ENCODE data around the gene COMMD7. TPM values are rescaled to one million over a fixed set of nuclear protein-coding genes. Genes with fewer than 3 reads are reported as not detected.

The COMMD7 gene
- total RNA-seq, 2 donors from 2014 or later: 6.6 to 18.7 TPM

GRCh38 chr20:32656827-32657226 lies 86.4 kb downstream of the COMMD7 start:
- H3K4me3 ChIP-seq: no peak overlapping the region
- H3K27ac ChIP-seq: no peak overlapping the region
- intact Hi-C loops (cut with DNase I): no loop called here
- WGBS, 2 donors: 70 to 93% methylated on average over 1 of the region's 1 CpG
- no peak for DNase-seq
- ATAC-seq: no peak
- H3K27me3 ChIP-seq: no peaks in the 10 kb centered on the region
- H3K36me3 ChIP-seq (replicated peaks in 1 of 2; ENCODE audit: insufficient read depth in 1 of 2, low read depth in 2 of 2): no peaks in the 10 kb centered on the region
- no peaks in the 10 kb centered on the region for H3K9me3 ChIP-seq
- no peak for TF ChIP-seq CTCF (IDR thresholded peaks at IDR 0.05)
- no peak for TF ChIP-seq POLR2A (IDR thresholded peaks at IDR 0.05)
- H3K4me1 ChIP-seq: no peaks in the 10 kb centered on the region

- WGBS, 2 donors: 57 to 61% methylated on average over 2 of the region's 2 CpGs
- intact Hi-C loops (cut with DNase I): no loop called here
- H3K9me3 ChIP-seq: no peaks in the 10 kb centered on the region
- no peak for TF ChIP-seq POLR2A (IDR thresholded peaks at IDR 0.05)
- no peak for TF ChIP-seq CTCF (IDR thresholded peaks at IDR 0.05)
- no peak overlapping the region for H3K4me3 ChIP-seq
- no peak overlapping the region for H3K27ac ChIP-seq
- DNase-seq (no peak), ATAC-seq (no peak)
- H3K27me3 ChIP-seq: no peaks in the 10 kb centered on the region
- H3K36me3 ChIP-seq (replicated peaks in 1 of 2; ENCODE audit: insufficient read depth in 1 of 2, low read depth in 2 of 2): no peaks in the 10 kb centered on the region
- no peaks in the 10 kb centered on the region for H3K4me1 ChIP-seq
Observed at GRCh38 chr20:32655903-32656512, 87.3 kb downstream of the COMMD7 start.

GRCh38 chr20:32652739-32653526 lies 90.3 kb downstream of the COMMD7 start:
- no peaks in the 10 kb centered on the region for H3K27me3 ChIP-seq
- no peaks in the 10 kb centered on the region for H3K36me3 ChIP-seq (replicated peaks in 1 of 2; ENCODE audit: insufficient read depth in 1 of 2, low read depth in 2 of 2)
- intact Hi-C loops (cut with DNase I): loop anchor here (5.0 kb wide), 1 partner anchor 131 kb away; no protein-coding TSS in a partner anchor
- no peaks in the 10 kb centered on the region for H3K9me3 ChIP-seq
- H3K4me3 ChIP-seq: no peak overlapping the region
- TF ChIP-seq CTCF (IDR thresholded peaks at IDR 0.05): peak; percentile 87 to 98 (median 95)
- TF ChIP-seq POLR2A (IDR thresholded peaks at IDR 0.05): no peak
- DNase-seq (peak; percentile 85 to 90 (median 86)), ATAC-seq (peak; percentile 89)
- H3K4me1 ChIP-seq: no peaks in the 10 kb centered on the region
- H3K27ac ChIP-seq: no peak overlapping the region
- WGBS, 2 donors: 6% methylated on average over 8 of the region's 8 CpGs; no CpG with 5 or more reads in 1 of the 2 donors

Other genes starting within 250 kb of the COMMD7 start
- 10 to 100 TPM; 15.0 to 36.9 TPM for gene NOL4L, start 158.1 kb downstream of the COMMD7 start, total RNA-seq
- gene C20orf203, start 69.5 kb downstream of the COMMD7 start, total RNA-seq: under 1 TPM in 1 of 2 donors, not detected in 1; under 0.01 TPM
- 1 to 10 TPM; 6.3 to 6.5 TPM for gene DNMT3B, start 18.9 kb upstream of the COMMD7 start, total RNA-seq
- 10 to 100 TPM; 32.4 to 37.6 TPM for gene MAPRE1, start 76.5 kb upstream of the COMMD7 start, total RNA-seq
- gene EFCAB8, start 115.5 kb upstream of the COMMD7 start, total RNA-seq: under 1 TPM in 1 of 2 donors, not detected in 1; 0.26 TPM